ENCODE measurements around the gene CYP11A1. TPM values are rescaled to one million over a fixed set of nuclear protein-coding genes. Genes with fewer than 3 reads are reported as not detected.

CYP11A1 gene
- total RNA-seq, 2 experiments from 2014 or later, result not detected

- Mint-ChIP-seq H3K9me3 (no peaks in the 10 kb centered on the region), H3K4me3 (no peak overlapping the region), H3K27me3 (peaks cover 8% of the 10 kb centered on the region), H3K27ac (peak overlapping the region; percentile 73), H3K4me1 (peaks cover 42% of the 10 kb centered on the region), H3K36me3 (no peaks in the 10 kb centered on the region)
- DNase-seq, result no peak
- POLR2A ChIA-PET, result interaction anchor here (0.6 kb wide), 1 partner anchor 10 kb away, joined by 3 read pairs; no protein-coding TSS in a partner anchor
- ATAC-seq (ENCODE audit: low read depth), result no peak
Observed at GRCh38 chr15:74312445-74313007, 54.9 kb downstream of the CYP11A1 start.

- ATAC-seq (ENCODE audit: low read depth), result no peak
- no peak for DNase-seq
- H3K36me3 Mint-ChIP-seq, result no peaks in the 10 kb centered on the region
- peak overlapping the region; percentile 73 for H3K27ac Mint-ChIP-seq
- H3K27me3 Mint-ChIP-seq, result peaks cover 15% of the 10 kb centered on the region
- H3K4me1 Mint-ChIP-seq, result peaks cover 37% of the 10 kb centered on the region
- H3K4me3 Mint-ChIP-seq, result no peak overlapping the region
- POLR2A ChIA-PET, result interaction anchor here (0.6 kb wide), 1 partner anchor 10 kb away, joined by 3 read pairs; no protein-coding TSS in a partner anchor
- H3K9me3 Mint-ChIP-seq, result no peaks in the 10 kb centered on the region
Observed at GRCh38 chr15:74311734-74312444, 55.6 kb downstream of the CYP11A1 start.

GRCh38 chr15:74307827-74308811, 59.3 kb downstream of the CYP11A1 start:
- ATAC-seq (ENCODE audit: low read depth) (peak; percentile 79), DNase-seq (peak; percentile 58)
- POLR2A ChIA-PET, result interaction anchor here (0.6 to 1.1 kb wide), 4 partner anchors 8 to 180 kb away, joined by 3 to 6 read pairs (median 4); no protein-coding TSS in a partner anchor
- Mint-ChIP-seq H3K27ac (no peak overlapping the region), H3K9me3 (no peaks in the 10 kb centered on the region), H3K36me3 (no peaks in the 10 kb centered on the region), H3K4me3 (no peak overlapping the region), H3K27me3 (peaks cover 24% of the 10 kb centered on the region), H3K4me1 (peaks cover 10% of the 10 kb centered on the region)

GRCh38 chr15:74306781-74307217, 60.6 kb downstream of the CYP11A1 start:
- H3K4me1 Mint-ChIP-seq, result peaks cover 7% of the 10 kb centered on the region
- H3K9me3 Mint-ChIP-seq, result no peaks in the 10 kb centered on the region
- DNase-seq, result no peak
- no peak for ATAC-seq (ENCODE audit: low read depth)
- no peaks in the 10 kb centered on the region for H3K36me3 Mint-ChIP-seq
- H3K4me3 Mint-ChIP-seq, result no peak overlapping the region
- H3K27me3 Mint-ChIP-seq, result peaks cover 35% of the 10 kb centered on the region
- H3K27ac Mint-ChIP-seq, result no peak overlapping the region
- POLR2A ChIA-PET, result interaction anchor here (1.1 kb wide), 1 partner anchor 9 kb away, joined by 6 read pairs; no protein-coding TSS in a partner anchor

DNA sequence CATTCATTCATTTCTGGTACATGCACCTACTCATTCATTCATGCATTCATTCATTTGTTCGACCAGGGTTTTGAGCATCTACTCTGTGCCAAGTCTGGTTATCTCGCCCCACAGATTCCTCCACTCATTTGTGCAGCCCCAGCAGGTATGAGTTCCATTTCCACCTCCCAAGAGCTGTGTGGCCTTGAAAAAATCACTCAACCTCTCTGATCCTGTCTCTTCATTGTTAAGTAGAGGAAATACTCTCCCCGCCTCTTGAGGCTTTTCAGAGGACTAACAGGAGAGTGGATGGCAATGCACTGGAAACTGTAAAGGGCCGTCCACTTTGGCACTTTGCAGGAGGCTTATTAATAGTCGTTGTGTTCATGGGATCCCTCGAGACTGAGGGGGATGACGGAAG, 61.8 kb downstream of the CYP11A1 start:
- DNase-seq (no peak), ATAC-seq (ENCODE audit: low read depth) (no peak)
- H3K9me3 Mint-ChIP-seq, result no peaks in the 10 kb centered on the region
- H3K4me3 Mint-ChIP-seq, result no peak overlapping the region
- peaks cover 7% of the 10 kb centered on the region for H3K4me1 Mint-ChIP-seq
- H3K27me3 Mint-ChIP-seq, result peaks cover 44% of the 10 kb centered on the region
- POLR2A ChIA-PET, result no interaction called here
- no peak overlapping the region for H3K27ac Mint-ChIP-seq
- H3K36me3 Mint-ChIP-seq, result no peaks in the 10 kb centered on the region

- Mint-ChIP-seq H3K4me1 (peaks cover 7% of the 10 kb centered on the region), H3K27ac (no peak overlapping the region), H3K27me3 (peaks cover 45% of the 10 kb centered on the region), H3K4me3 (no peak overlapping the region), H3K36me3 (no peaks in the 10 kb centered on the region), H3K9me3 (no peaks in the 10 kb centered on the region)
- ATAC-seq (ENCODE audit: low read depth) (no peak), DNase-seq (no peak)
- POLR2A ChIA-PET, result interaction anchor here (1.2 kb wide), 1 partner anchor 9 kb away, joined by 3 read pairs; no protein-coding TSS in a partner anchor
Observed at GRCh38 chr15:74304431-74304830, 63.0 kb downstream of the CYP11A1 start.

DNA sequence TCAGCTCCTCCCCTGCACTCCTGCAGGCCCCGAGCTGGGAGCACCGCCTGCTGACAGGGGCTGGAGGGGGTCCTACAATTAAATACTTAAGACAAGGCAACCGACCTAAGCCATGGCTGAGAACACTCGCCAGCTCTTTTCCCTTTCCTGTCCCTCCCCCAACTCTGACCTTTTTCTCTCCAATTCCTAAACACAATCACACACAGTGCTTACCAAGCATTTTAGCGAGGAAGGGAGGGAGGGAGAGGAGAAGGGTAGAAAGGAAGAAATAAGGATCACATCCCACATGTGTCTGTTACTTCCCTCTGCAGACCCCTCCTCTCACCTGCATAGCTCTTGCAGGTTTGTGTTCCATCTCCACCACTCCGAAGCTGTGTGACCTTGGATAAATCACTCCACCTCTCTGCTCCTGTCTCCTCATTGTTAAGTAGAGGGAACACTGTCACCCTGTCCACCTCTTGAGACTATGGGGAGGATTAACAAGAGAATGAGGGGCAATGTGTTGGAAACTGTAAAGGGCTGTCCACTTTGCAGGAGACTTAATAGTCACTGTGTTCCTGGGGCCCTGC, 63.6 kb downstream of the CYP11A1 start:
- peaks cover 7% of the 10 kb centered on the region for H3K4me1 Mint-ChIP-seq
- POLR2A ChIA-PET, result interaction anchor here (1.2 kb wide), 1 partner anchor 8 kb away, joined by 3 read pairs; no protein-coding TSS in a partner anchor
- DNase-seq (no peak), ATAC-seq (ENCODE audit: low read depth) (no peak)
- H3K27me3 Mint-ChIP-seq, result peaks cover 42% of the 10 kb centered on the region
- H3K9me3 Mint-ChIP-seq, result no peaks in the 10 kb centered on the region
- no peak overlapping the region for H3K27ac Mint-ChIP-seq
- no peak overlapping the region for H3K4me3 Mint-ChIP-seq
- H3K36me3 Mint-ChIP-seq, result no peaks in the 10 kb centered on the region

- POLR2A ChIA-PET, result no interaction called here
- ATAC-seq (ENCODE audit: low read depth), result peak; percentile 59
- Mint-ChIP-seq H3K4me3 (no peak overlapping the region), H3K27ac (no peak overlapping the region), H3K9me3 (no peaks in the 10 kb centered on the region), H3K27me3 (peaks cover 42% of the 10 kb centered on the region), H3K36me3 (no peaks in the 10 kb centered on the region), H3K4me1 (peaks cover 7% of the 10 kb centered on the region)
- peak; percentile 66 for DNase-seq
Observed at GRCh38 chr15:74302821-74303359, 64.6 kb downstream of the CYP11A1 start.

- no peak overlapping the region for H3K4me3 Mint-ChIP-seq
- H3K9me3 Mint-ChIP-seq, result no peaks in the 10 kb centered on the region
- H3K36me3 Mint-ChIP-seq, result no peaks in the 10 kb centered on the region
- H3K27me3 Mint-ChIP-seq, result peaks cover 35% of the 10 kb centered on the region
- DNase-seq, result no peak
- POLR2A ChIA-PET, result no interaction called here
- no peak for ATAC-seq (ENCODE audit: low read depth)
- H3K27ac Mint-ChIP-seq, result no peak overlapping the region
- H3K4me1 Mint-ChIP-seq, result peaks cover 9% of the 10 kb centered on the region
Observed at GRCh38 chr15:74301583-74302361, 65.7 kb downstream of the CYP11A1 start.

- ATAC-seq (ENCODE audit: low read depth) (no peak), DNase-seq (no peak)
- peaks cover 35% of the 10 kb centered on the region for H3K27me3 Mint-ChIP-seq
- no peak overlapping the region for H3K27ac Mint-ChIP-seq
- no peak overlapping the region for H3K4me3 Mint-ChIP-seq
- H3K4me1 Mint-ChIP-seq, result peaks cover 9% of the 10 kb centered on the region
- no peaks in the 10 kb centered on the region for H3K9me3 Mint-ChIP-seq
- H3K36me3 Mint-ChIP-seq, result no peaks in the 10 kb centered on the region
- POLR2A ChIA-PET, result no interaction called here
Observed at GRCh38 chr15:74300057-74300795, 67.2 kb downstream of the CYP11A1 start.

GRCh38 chr15:74297887-74298286, 69.6 kb downstream of the CYP11A1 start:
- H3K36me3 Mint-ChIP-seq, result no peaks in the 10 kb centered on the region
- no peak overlapping the region for H3K27ac Mint-ChIP-seq
- no peaks in the 10 kb centered on the region for H3K9me3 Mint-ChIP-seq
- H3K4me1 Mint-ChIP-seq, result peaks cover 6% of the 10 kb centered on the region
- ATAC-seq (ENCODE audit: low read depth) (no peak), DNase-seq (no peak)
- POLR2A ChIA-PET, result no interaction called here
- H3K4me3 Mint-ChIP-seq, result no peak overlapping the region
- peaks cover 24% of the 10 kb centered on the region for H3K27me3 Mint-ChIP-seq

Measured in activated naive CD8-positive, alpha-beta T cell treated with anti-CD3 and anti-CD28 coated beads, Interleukin-2, amount 10 ng/mL, durations not matched to agents 7 days and 5 days (primary cell).